ENCODE data around the gene ADO.

ADO gene

DNA sequence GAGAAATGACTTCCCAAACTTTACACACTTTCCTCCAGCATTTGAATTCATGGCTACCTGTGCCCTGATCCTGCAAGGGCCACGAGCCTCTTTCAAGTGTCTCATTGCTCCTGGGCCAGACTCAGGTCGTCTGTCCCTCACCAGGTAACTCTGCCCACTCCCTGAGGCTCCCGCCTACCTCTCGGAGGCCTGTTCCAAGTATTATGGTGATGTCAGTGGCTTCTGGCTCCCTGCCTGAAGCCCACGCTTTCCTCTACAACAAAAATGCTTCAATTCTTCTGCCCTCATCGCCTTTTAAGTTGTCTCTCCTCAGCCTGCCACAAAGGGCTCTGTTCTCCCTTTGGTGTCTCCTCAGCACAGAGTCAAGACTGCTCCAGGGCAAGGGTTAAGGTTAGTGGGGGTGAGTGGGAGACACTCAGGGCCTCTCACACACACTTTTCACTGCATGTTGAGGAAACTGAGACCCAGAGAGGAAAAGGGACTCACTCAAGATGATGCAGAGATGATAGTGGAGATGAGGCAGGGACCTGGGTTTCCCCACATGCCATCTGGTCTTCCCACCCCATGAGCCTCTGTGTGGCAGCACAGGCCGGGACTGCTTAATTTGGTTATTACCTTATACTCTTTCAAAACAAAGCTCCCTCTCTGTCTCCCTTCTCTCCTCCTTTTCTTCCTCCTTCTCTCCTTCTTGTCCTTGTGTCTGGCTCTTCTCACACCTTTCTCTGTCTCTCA, 39.9 kb downstream of the ADO start:
- H3K36me3 ChIP-seq (ENCODE audit: control insufficient read depth in 2 of 2, insufficient read depth in 2 of 2, low read length in 2 of 2), result no peaks in the 10 kb centered on the region
- H3K9me3 ChIP-seq (ENCODE audit: control insufficient read depth in 2 of 2, low read length in 2 of 2), result peaks cover 7% of the 10 kb centered on the region in 2 donors
- H3K27me3 ChIP-seq (ENCODE audit: control insufficient read depth in 1 of 2, insufficient read depth in 2 of 2, low read length in 2 of 2), result no peaks in the 10 kb centered on the region
- no peak overlapping the region for H3K9ac ChIP-seq (ENCODE audit: low read length in 2 of 2)
- no peak overlapping the region for H3K27ac ChIP-seq (ENCODE audit: low read length)
- H3K4me3 ChIP-seq (ENCODE audit: low read length in 2 of 2), result no peak overlapping the region
- no peaks in the 10 kb centered on the region for H3K4me1 ChIP-seq (ENCODE audit: control insufficient read depth, insufficient read depth, low read length)

DNA sequence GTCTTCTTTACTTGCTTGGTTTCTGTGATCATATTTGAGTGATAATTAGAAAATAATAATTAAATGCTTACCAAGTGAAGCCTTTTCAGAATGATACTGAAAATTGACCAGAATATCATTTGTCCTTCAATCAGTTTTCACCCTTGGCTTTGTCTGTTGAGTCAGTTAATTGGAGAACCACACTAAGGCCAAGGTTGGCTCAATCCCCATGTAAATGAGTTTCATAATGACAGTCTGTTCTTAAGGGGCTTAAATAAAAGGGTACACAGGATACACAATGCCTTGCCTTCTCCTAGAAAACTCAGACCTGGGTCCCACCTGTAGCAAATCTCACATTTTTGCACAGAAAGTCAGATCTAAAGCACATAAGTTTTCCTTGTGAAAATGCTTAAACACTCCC, 42.9 kb downstream of the ADO start:
- Histone ChIP-seq H3K9me3 (ENCODE audit: control insufficient read depth in 2 of 2, low read length in 2 of 2) (peaks cover 7% of the 10 kb centered on the region in 2 donors), H3K36me3 (ENCODE audit: control insufficient read depth in 2 of 2, insufficient read depth in 2 of 2, low read length in 2 of 2) (no peaks in the 10 kb centered on the region), H3K4me1 (ENCODE audit: control insufficient read depth, insufficient read depth, low read length) (no peaks in the 10 kb centered on the region), H3K9ac (ENCODE audit: low read length in 2 of 2) (no peak overlapping the region), H3K27me3 (ENCODE audit: control insufficient read depth in 1 of 2, insufficient read depth in 2 of 2, low read length in 2 of 2) (no peaks in the 10 kb centered on the region), H3K4me3 (ENCODE audit: low read length in 2 of 2) (no peak overlapping the region), H3K27ac (ENCODE audit: low read length) (no peak overlapping the region)

DNA sequence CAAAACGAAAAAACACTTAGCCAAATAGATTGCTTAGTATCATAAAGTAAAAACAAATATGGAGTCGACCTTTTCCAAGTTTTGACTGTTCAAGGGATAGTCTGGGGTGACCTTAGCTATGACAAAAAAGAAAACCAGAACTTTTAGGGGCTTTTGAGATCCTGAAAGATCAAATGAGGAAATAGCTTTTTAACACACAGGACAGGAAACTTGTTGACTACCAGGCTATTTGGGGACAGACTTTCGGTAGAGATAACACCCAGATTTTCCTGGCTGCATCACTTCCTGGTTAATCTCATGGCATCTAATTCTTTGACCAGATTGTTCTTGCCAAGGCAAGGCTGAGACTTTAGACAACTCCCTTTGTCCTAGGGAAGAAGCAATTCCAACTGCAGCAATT, 46.1 kb downstream of the ADO start:
- peaks cover 7% of the 10 kb centered on the region in 2 donors for H3K9me3 ChIP-seq (ENCODE audit: control insufficient read depth in 2 of 2, low read length in 2 of 2)
- H3K27ac ChIP-seq (ENCODE audit: low read length), result no peak overlapping the region
- no peaks in the 10 kb centered on the region for H3K27me3 ChIP-seq (ENCODE audit: control insufficient read depth in 1 of 2, insufficient read depth in 2 of 2, low read length in 2 of 2)
- no peaks in the 10 kb centered on the region for H3K36me3 ChIP-seq (ENCODE audit: control insufficient read depth in 2 of 2, insufficient read depth in 2 of 2, low read length in 2 of 2)
- H3K4me3 ChIP-seq (ENCODE audit: low read length in 2 of 2), result no peak overlapping the region
- no peaks in the 10 kb centered on the region for H3K4me1 ChIP-seq (ENCODE audit: control insufficient read depth, insufficient read depth, low read length)
- H3K9ac ChIP-seq (ENCODE audit: low read length in 2 of 2), result no peak overlapping the region

DNA sequence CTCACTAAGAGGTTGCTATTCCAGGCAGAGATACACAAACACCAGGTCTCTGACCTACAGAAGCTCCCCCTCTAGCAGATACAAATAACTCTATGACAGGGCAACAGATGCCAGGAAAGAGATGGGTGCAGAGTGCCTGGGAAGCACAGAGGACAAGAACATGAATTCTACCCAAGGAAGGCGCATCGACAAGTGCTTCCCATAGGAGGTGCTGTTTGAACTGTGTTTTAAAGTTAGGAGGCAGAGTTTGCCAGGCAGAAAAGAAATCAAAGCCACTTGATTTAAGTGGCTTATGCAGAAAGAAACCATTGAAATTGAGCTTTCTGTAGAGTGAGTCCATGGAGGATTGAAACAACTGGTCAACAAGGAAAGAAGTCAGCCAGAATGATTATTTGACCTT, 46.9 kb downstream of the ADO start:
- Histone ChIP-seq H3K9ac (ENCODE audit: low read length in 2 of 2) (no peak overlapping the region), H3K4me1 (ENCODE audit: control insufficient read depth, insufficient read depth, low read length) (no peaks in the 10 kb centered on the region), H3K4me3 (ENCODE audit: low read length in 2 of 2) (no peak overlapping the region), H3K36me3 (ENCODE audit: control insufficient read depth in 2 of 2, insufficient read depth in 2 of 2, low read length in 2 of 2) (no peaks in the 10 kb centered on the region), H3K27ac (ENCODE audit: low read length) (no peak overlapping the region), H3K27me3 (ENCODE audit: control insufficient read depth in 1 of 2, insufficient read depth in 2 of 2, low read length in 2 of 2) (no peaks in the 10 kb centered on the region), H3K9me3 (ENCODE audit: control insufficient read depth in 2 of 2, low read length in 2 of 2) (peaks cover 7% of the 10 kb centered on the region in 2 donors)

DNA sequence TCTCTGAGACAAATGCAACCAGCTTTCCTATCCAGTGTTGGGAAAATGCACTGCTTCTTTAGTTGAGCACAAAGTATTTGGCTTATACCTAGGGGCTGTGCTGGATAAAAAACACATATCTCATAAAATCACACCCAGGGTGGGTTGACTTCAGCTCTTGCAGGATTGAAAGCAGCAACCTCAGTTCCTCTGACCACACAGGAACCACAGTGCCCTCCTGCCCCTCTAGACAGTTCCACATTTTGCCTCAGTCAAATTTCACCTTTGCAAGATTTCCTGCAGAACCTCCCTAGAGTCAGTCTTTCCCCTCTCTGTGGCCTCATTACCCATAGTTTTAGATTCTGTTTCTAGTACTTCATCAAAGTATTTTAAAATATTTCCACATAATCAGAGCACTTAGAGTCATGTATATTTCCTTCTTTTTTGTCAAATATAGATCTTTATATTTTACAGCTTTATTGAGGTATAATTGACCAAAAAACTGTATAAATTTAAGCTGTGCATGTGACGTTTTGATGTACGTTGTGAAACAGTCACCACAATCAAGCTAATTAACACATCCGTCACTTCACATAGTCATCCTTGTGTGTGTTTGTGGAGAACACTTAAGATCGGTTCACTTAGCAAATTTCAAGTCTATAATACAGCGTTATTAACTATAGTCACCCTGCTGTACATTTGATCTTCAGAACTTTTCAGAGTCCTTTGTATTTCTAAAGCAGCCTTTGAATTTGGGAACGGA, 48.6 kb downstream of the ADO start:
- Histone ChIP-seq H3K27me3 (ENCODE audit: control insufficient read depth in 1 of 2, insufficient read depth in 2 of 2, low read length in 2 of 2) (no peaks in the 10 kb centered on the region), H3K36me3 (ENCODE audit: control insufficient read depth in 2 of 2, insufficient read depth in 2 of 2, low read length in 2 of 2) (no peaks in the 10 kb centered on the region), H3K27ac (ENCODE audit: low read length) (no peak overlapping the region), H3K4me1 (ENCODE audit: control insufficient read depth, insufficient read depth, low read length) (no peaks in the 10 kb centered on the region), H3K4me3 (ENCODE audit: low read length in 2 of 2) (no peak overlapping the region), H3K9me3 (ENCODE audit: control insufficient read depth in 2 of 2, low read length in 2 of 2) (no peaks in the 10 kb centered on the region), H3K9ac (ENCODE audit: low read length in 2 of 2) (no peak overlapping the region)

DNA sequence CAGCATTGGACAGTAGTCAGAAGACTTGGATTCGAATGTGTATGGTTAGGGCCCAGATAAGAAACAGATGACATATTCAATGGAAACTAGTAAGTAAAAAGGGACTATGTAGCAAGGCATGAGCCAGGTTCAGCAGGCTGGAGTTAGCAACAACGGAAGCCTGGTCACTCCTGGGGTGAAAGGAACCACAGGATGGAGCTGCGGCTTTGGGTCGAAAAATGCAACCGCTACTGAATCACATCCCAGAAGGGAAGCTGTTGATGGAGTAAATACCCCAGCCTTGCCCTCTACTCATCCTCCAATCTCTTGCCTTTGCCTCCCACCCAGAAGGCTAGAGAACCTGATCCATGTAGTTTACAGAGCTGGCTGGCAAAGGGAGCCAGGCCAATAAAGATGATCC, 49.2 kb downstream of the ADO start:
- H3K9me3 ChIP-seq (ENCODE audit: control insufficient read depth in 2 of 2, low read length in 2 of 2), result no peaks in the 10 kb centered on the region
- H3K27ac ChIP-seq (ENCODE audit: low read length), result no peak overlapping the region
- no peak overlapping the region for H3K9ac ChIP-seq (ENCODE audit: low read length in 2 of 2)
- H3K36me3 ChIP-seq (ENCODE audit: control insufficient read depth in 2 of 2, insufficient read depth in 2 of 2, low read length in 2 of 2), result no peaks in the 10 kb centered on the region
- H3K4me3 ChIP-seq (ENCODE audit: low read length in 2 of 2), result no peak overlapping the region
- no peaks in the 10 kb centered on the region for H3K27me3 ChIP-seq (ENCODE audit: control insufficient read depth in 1 of 2, insufficient read depth in 2 of 2, low read length in 2 of 2)
- H3K4me1 ChIP-seq (ENCODE audit: control insufficient read depth, insufficient read depth, low read length), result no peaks in the 10 kb centered on the region

DNA sequence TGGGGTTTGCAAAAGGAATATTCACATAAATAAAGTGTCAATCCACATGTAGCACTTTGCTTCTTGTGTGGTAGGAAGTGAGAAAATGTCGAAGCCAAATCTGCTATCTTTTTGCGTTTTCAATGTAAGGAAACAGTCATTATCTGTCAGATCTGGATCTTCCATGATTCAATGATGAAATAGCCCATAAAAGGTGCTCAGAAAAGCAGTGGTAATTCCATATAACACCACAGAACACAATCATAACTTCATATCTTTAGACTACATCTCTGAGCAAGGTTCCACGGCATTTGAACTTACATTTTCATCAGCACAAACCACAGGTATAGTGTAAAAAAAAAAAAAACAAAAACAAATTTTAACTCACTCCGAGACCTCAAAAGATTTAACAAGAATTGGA, 51.5 kb downstream of the ADO start:
- H3K36me3 ChIP-seq (ENCODE audit: control insufficient read depth in 2 of 2, insufficient read depth in 2 of 2, low read length in 2 of 2), result no peaks in the 10 kb centered on the region
- no peak overlapping the region for H3K9ac ChIP-seq (ENCODE audit: low read length in 2 of 2)
- H3K4me1 ChIP-seq (ENCODE audit: control insufficient read depth, insufficient read depth, low read length), result no peaks in the 10 kb centered on the region
- no peaks in the 10 kb centered on the region for H3K9me3 ChIP-seq (ENCODE audit: control insufficient read depth in 2 of 2, low read length in 2 of 2)
- H3K27ac ChIP-seq (ENCODE audit: low read length), result no peak overlapping the region
- no peak overlapping the region for H3K4me3 ChIP-seq (ENCODE audit: low read length in 2 of 2)
- H3K27me3 ChIP-seq (ENCODE audit: control insufficient read depth in 1 of 2, insufficient read depth in 2 of 2, low read length in 2 of 2), result no peaks in the 10 kb centered on the region
